RCC 7860 (cell line): ENCODE results near the gene WASHC4.
"Not testable (repeated sequence)": the region's sequence is repeated elsewhere in the genome, so short reads cannot be mapped to it uniquely, and the experiment has no call there.

ENCODE experiments used
- DNase-seq: peaks from one replicate; pipeline ENCODE4 v3.0.0-alpha.2; 2015; ENCODE audit warnings: low spot score
- FAIRE-seq: peaks from 2 replicates; lab custom pipeline; 2012; peaks lifted over from hg19 to GRCh38; lab: Jason Lieb, UNC

The WASHC4 gene

DNA sequence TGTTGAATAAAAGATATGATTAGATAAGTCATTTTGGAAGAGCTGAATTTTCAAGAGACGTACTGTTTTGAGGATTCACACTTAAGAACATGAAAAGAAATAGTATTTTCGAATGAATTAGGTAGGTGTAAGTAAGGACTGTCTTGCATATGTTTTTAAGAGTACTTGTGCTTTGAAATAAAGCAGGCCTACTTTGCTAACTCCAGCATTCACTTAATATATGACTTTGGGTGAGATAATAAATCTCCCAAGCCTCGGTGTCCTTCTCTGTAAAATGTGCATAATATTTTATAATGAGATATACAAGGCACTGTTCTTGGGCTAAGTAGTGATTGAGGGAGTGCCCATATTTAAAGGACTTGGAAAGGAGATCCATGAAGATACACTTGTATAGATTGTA is 54.6 kb downstream of the WASHC4 start:
- FAIRE-seq (no peak), DNase-seq (no peak)

GRCh38 chr12:105164068-105164467 is 56.5 kb downstream of the WASHC4 start:
- FAIRE-seq (no peak), DNase-seq (peak; percentile 24)

DNA sequence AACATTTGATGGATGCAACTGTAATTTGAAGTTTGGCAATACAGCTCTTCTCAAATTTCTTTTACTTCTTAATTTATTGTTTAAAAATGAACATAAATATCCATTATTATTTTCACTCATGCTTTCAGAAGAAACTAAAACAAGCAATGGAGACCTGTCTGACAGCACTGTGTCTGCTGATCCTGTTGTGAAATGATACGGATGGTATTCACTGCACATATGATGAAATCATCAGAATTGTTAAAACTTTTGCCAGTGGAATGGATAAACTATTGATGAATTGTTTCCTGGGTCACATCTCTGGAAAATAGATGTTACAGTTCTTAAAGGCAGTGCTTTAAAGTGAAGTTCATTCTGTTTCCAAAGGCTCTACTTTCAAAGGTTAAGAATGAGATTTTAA is 59.2 kb downstream of the WASHC4 start:
- no peak for FAIRE-seq

DNA sequence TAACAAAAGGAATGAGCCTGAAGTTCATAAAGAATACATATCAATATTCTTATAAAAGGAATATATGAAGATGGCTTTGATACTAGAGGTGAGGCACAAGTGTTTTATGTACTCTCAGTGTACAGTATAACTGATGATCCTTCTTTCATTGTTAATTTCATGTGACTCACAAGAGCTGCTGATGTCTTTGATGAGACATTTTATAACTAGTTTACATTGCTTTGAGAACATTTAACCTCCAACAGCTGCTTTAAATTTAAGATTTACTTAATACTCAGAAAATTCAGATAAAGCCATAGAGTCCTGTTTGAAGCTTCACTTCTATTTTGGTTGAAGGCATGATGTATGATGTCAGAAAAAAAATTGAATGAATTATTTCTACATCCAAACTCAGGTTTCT is 59.8 kb downstream of the WASHC4 start:
- DNase-seq (no peak), FAIRE-seq (no peak)

More for the DNA sequence above, 59.2 kb downstream of the WASHC4 start:
- no peak for DNase-seq

DNA sequence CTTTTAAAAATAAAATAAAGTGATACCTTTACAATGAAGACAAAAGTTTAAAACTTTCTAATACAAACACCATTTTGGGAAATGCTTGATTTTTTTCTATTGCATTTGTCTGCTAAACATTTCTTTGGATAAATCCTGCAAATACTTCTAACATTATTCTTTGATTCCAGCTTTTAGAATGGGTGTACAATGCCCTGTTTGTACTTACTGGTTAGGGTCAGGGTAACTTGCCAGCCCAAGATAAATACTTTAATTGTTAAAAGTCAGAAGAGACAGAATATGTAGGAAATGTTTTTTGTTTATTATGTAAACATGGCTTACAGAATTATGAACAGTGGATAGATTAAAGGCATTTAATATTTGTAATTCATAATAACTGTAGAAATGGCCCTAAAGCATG is 60.5 kb downstream of the WASHC4 start:
- no peak for FAIRE-seq
- DNase-seq: no peak

- no peak for FAIRE-seq
- DNase-seq: no peak
These were observed 62.6 kb downstream of the WASHC4 start for GRCh38 chr12:105170139-105170538.

- FAIRE-seq: no peak
These were observed 64.3 kb downstream of the WASHC4 start for GRCh38 chr12:105171691-105172436.

DNA sequence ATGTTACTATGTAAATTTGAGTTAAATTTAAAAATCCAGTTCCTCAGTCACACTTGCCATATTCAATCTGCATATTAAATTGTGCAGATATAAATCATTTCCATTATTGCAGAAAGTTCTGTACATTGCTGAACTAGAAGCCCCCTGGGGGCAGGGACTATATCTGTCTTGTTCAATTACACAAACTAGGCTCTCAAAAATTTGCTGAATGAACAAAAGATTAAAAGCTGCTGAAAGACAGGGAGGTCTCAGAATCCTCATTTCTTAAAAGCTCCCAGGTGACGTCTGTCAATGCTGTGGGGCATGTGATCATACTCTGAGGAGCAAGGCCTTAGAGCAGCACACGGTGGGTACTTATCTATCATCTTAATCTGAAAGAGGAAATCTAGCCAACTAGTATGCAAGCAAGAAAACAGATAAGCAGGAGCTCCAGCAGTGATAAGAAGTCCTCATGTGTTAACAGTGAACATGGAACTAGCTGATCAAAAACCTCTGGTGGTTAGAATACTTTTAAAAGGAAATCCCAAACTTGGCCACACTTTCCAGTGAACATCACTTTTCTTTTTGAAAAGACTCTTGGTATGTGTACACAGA is 68.0 kb downstream of the WASHC4 start:
- DNase-seq (no peak), FAIRE-seq (no peak)

More at GRCh38 chr12:105171691-105172436, 64.3 kb downstream of the WASHC4 start:
- DNase-seq: no peak

DNA sequence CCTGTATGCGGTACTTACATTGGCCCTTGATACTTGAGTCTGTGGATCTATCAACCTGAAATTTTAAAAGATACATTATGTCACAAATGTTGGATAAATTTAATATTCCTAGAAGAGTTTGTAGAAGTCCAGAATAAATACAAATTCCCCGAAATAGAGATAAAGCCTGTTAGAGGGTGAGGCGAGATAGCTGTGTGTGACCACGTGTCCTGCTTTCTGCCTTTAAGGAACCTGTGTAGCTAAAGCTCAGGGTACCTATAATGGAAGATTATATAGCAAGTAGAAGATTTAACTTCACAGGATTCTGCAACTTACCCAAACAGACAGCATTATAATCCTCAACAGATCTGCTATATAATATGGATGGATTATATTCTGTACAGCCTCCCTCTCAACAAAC is 69.7 kb downstream of the WASHC4 start:
- no peak for FAIRE-seq

DNA sequence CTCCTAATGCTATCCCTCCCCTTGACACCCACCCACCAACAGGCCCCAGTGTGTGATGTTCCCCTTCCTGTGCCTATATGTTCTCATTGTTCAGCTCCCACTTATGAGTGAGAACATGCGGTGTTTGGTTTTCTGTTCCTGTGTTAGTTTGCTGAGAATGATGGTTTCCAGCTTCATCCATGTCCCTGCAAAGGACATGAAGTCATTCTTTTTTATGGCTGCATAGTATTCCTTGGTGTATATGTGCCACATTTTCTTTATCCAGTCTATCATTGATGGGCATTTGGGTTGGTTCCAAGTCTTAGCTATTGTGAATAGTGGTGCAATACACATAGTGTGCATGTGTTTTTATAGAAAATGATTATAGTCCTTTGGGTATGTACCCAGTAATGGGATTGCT is 71.6 kb downstream of the WASHC4 start:
- FAIRE-seq, DNase-seq: not testable (repeated sequence)

More for the DNA sequence above, 69.7 kb downstream of the WASHC4 start:
- DNase-seq: no peak

GRCh38 chr12:105183406-105183805 is 75.9 kb downstream of the WASHC4 start:
- not testable (repeated sequence) for FAIRE-seq, DNase-seq

GRCh38 chr12:105183976-105184375 is 76.4 kb downstream of the WASHC4 start:
- not testable (repeated sequence) for FAIRE-seq

DNA sequence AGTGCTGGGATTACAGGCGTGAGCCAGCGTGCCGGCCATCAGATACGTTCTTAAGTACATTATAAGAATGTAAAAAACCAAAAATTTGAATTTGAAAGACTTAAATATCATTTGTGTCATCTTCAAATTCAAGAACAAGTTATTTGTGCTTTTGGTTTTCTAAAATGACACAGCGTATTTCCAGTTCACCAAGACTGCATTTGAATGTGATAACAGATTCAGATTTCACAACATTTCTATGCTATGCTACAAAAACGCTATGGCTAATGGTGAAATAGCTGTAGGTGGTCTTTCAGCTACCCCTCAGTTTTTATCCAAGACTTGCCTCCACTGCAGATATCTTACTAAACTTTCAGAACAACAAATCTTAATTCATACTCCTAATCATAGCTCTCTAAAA is 81.8 kb downstream of the WASHC4 start:
- no peak for FAIRE-seq
- DNase-seq: no peak

More at GRCh38 chr12:105183976-105184375, 76.4 kb downstream of the WASHC4 start:
- DNase-seq: not testable (repeated sequence)

DNA sequence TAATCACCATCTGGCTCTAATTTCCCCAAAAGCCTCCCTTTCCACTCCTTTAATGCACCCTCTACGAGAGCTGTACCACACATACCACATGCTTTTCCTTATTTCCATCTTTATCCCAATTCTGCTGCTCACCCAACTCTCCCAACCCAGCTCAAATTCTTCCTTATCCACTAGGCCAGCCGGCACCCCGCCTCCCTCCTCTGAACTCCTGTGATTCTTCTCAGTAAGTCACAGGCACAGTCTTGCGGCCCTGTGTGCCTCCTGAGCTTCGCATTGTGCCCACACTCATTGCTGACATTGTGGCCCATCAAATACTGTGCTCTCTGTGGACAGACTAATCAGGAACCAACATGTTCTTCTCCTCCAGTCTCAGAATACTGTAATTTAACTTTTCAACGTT is 83.0 kb downstream of the WASHC4 start:
- DNase-seq (no peak), FAIRE-seq (no peak)

- FAIRE-seq (no peak), DNase-seq (no peak)
These were observed 85.2 kb downstream of the WASHC4 start for GRCh38 chr12:105192624-105193225.

- DNase-seq (no peak), FAIRE-seq (no peak)
These were observed 87.4 kb downstream of the WASHC4 start for GRCh38 chr12:105194947-105195346.

- no peak for DNase-seq
- no peak for FAIRE-seq
These were observed 88.6 kb downstream of the WASHC4 start for GRCh38 chr12:105196090-105196489.

DNA sequence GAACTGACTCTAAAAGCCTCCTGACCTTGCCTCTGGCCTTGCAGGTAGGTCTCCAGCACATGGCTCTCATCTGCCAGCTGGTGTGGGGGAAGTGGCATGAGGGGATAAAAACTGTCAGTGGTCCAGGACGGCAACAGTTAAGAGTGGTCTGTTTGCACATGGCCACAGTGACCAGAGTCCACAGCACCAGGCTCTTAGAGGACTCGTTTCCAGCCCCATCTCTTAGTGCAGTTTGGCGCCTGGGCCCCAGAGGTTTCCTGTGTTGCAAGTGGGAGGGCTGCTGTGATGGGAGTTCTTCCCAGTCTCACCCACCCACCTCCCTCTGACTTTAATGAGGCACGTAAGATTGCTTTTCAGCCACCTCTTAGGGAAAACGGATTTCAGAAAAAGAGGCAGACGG is 91.4 kb downstream of the WASHC4 start:
- no peak for DNase-seq
- no peak for FAIRE-seq

GRCh38 chr12:105200385-105200784 is 92.9 kb downstream of the WASHC4 start:
- DNase-seq (no peak), FAIRE-seq (no peak)

DNA sequence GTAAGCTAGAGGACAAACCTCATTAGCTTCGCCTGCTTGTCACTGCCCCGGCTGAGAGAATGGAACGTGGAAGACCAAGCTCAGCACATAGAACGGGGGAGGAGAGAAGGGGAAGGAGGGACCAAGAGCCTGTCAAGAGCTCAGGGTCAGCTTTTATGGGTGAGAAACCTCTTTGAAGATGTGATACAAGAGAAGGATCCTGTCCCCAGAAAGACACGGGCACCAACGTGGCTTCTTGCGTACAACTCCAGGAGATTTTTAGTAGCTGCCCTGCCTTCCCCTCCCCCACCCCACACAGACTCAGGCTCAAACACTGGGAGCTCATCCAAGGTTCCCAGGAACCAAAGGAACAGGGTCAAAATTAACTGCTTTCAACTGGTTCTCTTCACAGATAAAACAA is 93.8 kb downstream of the WASHC4 start:
- no peak for DNase-seq
- no peak for FAIRE-seq

DNA sequence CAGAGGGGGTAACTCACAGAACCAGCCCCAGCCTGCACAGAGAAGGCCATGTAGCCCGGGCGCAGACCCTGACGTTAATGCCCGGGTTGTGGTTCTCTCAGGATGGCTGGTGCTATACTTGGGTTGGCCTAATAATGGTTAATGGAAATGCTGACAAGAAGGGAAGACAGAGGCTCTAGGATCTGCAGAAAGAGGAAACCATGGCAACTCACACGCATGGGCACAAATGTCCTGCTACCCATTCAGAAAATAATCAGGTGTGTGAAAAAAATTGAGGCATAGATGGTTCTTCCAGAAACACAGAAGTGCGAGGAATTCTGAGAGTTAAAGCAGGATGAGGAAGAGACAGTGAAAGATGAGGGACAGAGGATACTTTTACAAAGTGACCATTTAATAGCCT is 94.7 kb downstream of the WASHC4 start:
- FAIRE-seq (no peak), DNase-seq (no peak)

- FAIRE-seq: no peak
- DNase-seq: no peak
These were observed 96.6 kb downstream of the WASHC4 start for GRCh38 chr12:105204127-105204526.
